Measurements from ENCODE around the gene PLCB1. TPM values are rescaled to one million over a fixed set of nuclear protein-coding genes. Genes with fewer than 3 reads are reported as not detected.

The PLCB1 gene
- total RNA-seq, 2 experiments from 2014 or later: 3.1 to 3.6 TPM

DNA sequence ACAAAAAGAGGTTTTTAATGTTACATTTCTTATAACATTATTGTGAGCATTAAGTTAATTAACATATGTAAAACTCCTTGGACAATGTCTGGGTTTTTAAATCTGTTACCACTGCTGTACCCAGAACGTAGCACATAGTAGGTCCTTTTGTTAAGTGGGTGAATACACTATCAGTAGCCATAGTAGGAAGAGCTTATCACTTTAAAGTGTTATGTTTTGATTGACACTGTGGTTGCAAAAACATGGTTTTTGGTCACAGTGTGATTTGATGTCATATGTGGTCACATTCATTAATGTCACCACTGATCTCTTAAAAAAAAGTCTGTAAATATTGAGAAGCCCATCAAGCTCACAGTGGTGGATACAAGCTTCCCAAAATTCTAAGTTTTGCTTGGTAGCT is 160.7 kb downstream of the PLCB1 start:
- no peak overlapping the region for H3K27ac Mint-ChIP-seq
- intact Hi-C loops (cut with micrococcal nuclease): no loop called here
- H3K4me1 Mint-ChIP-seq (ENCODE audit: low read depth): no peaks in the 10 kb centered on the region
- no peak for TF ChIP-seq CTCF (IDR thresholded peaks at IDR 0.05)
- DNase-seq (no peak), ATAC-seq (no peak)
- no peaks in the 10 kb centered on the region for H3K9me3 Mint-ChIP-seq
- ChIA-PET POLR2A (no interaction called here), CTCF (interaction anchor here (0.7 to 1.3 kb wide), 4 partner anchors 11 to 167 kb away, joined by 3 to 4 read pairs (median 3); no protein-coding TSS in a partner anchor)
- no peaks in the 10 kb centered on the region for H3K36me3 Mint-ChIP-seq (ENCODE audit: low read depth)
- H3K4me3 Mint-ChIP-seq: no peak overlapping the region
- no peaks in the 10 kb centered on the region for H3K27me3 Mint-ChIP-seq

- H3K9me3 Mint-ChIP-seq: no peaks in the 10 kb centered on the region
- no peak for ATAC-seq
- H3K27ac Mint-ChIP-seq: no peak overlapping the region
- H3K4me3 Mint-ChIP-seq: no peak overlapping the region
- ChIA-PET POLR2A (no interaction called here), CTCF (no interaction called here)
- DNase-seq: no peak
- H3K27me3 Mint-ChIP-seq: no peaks in the 10 kb centered on the region
- TF ChIP-seq CTCF (IDR thresholded peaks at IDR 0.05): no peak
- H3K4me1 Mint-ChIP-seq (ENCODE audit: low read depth): no peaks in the 10 kb centered on the region
- intact Hi-C loops (cut with micrococcal nuclease): no loop called here
- H3K36me3 Mint-ChIP-seq (ENCODE audit: low read depth): no peaks in the 10 kb centered on the region
Observed at GRCh38 chr20:8293750-8294149, 161.7 kb downstream of the PLCB1 start.

GRCh38 chr20:8296536-8296935 is 164.5 kb downstream of the PLCB1 start:
- intact Hi-C loops (cut with micrococcal nuclease): no loop called here
- H3K27me3 Mint-ChIP-seq: no peaks in the 10 kb centered on the region
- POLR2A ChIA-PET: no interaction called here
- DNase-seq: no peak
- H3K4me3 Mint-ChIP-seq: no peak overlapping the region
- ATAC-seq: no peak
- no peaks in the 10 kb centered on the region for H3K4me1 Mint-ChIP-seq (ENCODE audit: low read depth)
- TF ChIP-seq CTCF (IDR thresholded peaks at IDR 0.05): no peak
- CTCF ChIA-PET: no interaction called here
- H3K9me3 Mint-ChIP-seq: no peaks in the 10 kb centered on the region
- no peaks in the 10 kb centered on the region for H3K36me3 Mint-ChIP-seq (ENCODE audit: low read depth)
- H3K27ac Mint-ChIP-seq: no peak overlapping the region

DNA sequence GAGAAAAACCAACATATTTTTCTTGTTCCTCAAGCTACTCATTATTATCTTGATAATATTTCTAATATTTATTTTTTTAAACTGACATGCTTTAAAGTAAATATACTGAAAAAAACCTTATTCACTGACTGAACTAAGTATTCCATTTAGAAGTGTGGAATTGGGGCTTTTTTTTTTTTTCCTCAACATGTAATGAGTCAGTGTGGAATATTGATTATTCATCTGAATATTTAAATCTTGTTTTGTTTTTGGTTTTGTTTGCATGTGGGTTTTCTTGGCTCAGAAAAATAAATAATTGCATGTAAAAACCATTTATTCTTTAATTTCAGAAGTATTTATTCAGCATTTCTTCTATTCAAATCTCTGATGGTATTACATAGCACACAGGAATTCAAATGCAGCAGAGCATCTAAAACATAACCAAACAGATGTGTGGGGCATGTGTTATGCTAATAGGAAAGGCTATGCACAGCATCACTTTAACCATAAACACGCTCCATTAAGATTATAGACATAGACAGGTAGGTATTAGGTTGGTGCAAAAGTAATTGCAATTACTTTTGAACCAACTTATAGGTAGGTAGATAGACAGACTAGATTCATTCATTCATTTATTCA is 166.5 kb downstream of the PLCB1 start:
- no peak overlapping the region for H3K4me3 Mint-ChIP-seq
- H3K4me1 Mint-ChIP-seq (ENCODE audit: low read depth): no peaks in the 10 kb centered on the region
- ChIA-PET CTCF (no interaction called here), POLR2A (interaction anchor here (0.6 kb wide), 1 partner anchor 273 kb away, joined by 4 read pairs; no protein-coding TSS in a partner anchor)
- no peaks in the 10 kb centered on the region for H3K9me3 Mint-ChIP-seq
- no peak overlapping the region for H3K27ac Mint-ChIP-seq
- intact Hi-C loops (cut with micrococcal nuclease): no loop called here
- DNase-seq (no peak), ATAC-seq (no peak)
- H3K27me3 Mint-ChIP-seq: no peaks in the 10 kb centered on the region
- H3K36me3 Mint-ChIP-seq (ENCODE audit: low read depth): no peaks in the 10 kb centered on the region
- TF ChIP-seq CTCF (IDR thresholded peaks at IDR 0.05): no peak

DNA sequence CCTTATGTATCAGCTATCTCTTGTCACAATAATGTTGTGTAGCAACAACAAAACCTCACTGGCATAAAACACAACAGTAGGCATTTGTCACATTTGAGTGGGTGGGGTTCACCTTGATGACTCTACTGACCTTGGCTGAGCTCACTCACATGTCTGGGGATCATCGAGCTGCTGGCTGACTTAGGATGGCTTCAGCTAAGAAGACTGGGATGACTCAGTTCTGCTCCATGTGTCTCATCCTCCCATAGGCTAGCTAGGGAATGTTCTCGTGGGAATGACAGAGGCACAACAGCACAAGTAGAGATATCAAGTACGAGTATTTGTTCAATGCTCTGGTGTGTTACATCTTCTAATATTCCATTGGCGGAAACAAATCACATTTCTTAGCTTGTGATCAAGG is 167.9 kb downstream of the PLCB1 start:
- Mint-ChIP-seq H3K4me3 (no peak overlapping the region), H3K27ac (no peak overlapping the region), H3K4me1 (ENCODE audit: low read depth) (no peaks in the 10 kb centered on the region), H3K27me3 (no peaks in the 10 kb centered on the region), H3K36me3 (ENCODE audit: low read depth) (no peaks in the 10 kb centered on the region), H3K9me3 (no peaks in the 10 kb centered on the region)
- ATAC-seq: no peak
- ChIA-PET POLR2A (interaction anchor here (1.4 kb wide), 1 partner anchor 12 kb away, joined by 5 read pairs; no protein-coding TSS in a partner anchor), CTCF (interaction anchor here (0.9 to 1.4 kb wide), 2 partner anchors 10 kb away, joined by 3 to 4 read pairs; no protein-coding TSS in a partner anchor)
- TF ChIP-seq CTCF (IDR thresholded peaks at IDR 0.05): no peak
- no peak for DNase-seq
- intact Hi-C loops (cut with micrococcal nuclease): no loop called here
